Suppressor macrophage treated with lipopolysaccharide for 1 hour (primary cell): Measurements from ENCODE around the gene SLC25A2.

Experiments used
- DNase-seq, 3 donors: peaks; one replicate each; pipeline ENCODE4 v3.0.0-alpha.2; 2020 to 2022

Gene SLC25A2

GRCh38 chr5:141313711-141314110 is 9.9 kb upstream of the SLC25A2 start:
- DNase-seq: no peak

- no peak for DNase-seq
Measured at GRCh38 chr5:141306630-141307029, 2.8 kb upstream of the SLC25A2 start.

- no peak for DNase-seq
Measured at GRCh38 chr5:141298376-141298775, 5.5 kb downstream of the SLC25A2 start.

GRCh38 chr5:141272906-141273305 is 30.9 kb downstream of the SLC25A2 start:
- no peak for DNase-seq

GRCh38 chr5:141269195-141269594 is 34.7 kb downstream of the SLC25A2 start:
- no peak for DNase-seq

- DNase-seq: no peak
Measured at GRCh38 chr5:141261238-141261546, 42.7 kb downstream of the SLC25A2 start.

GRCh38 chr5:141260458-141261237 is 43.2 kb downstream of the SLC25A2 start:
- DNase-seq: peak in 2 of 3 donors; percentile 4 to 10

GRCh38 chr5:141258948-141259347 is 44.9 kb downstream of the SLC25A2 start:
- no peak for DNase-seq

- no peak for DNase-seq
Measured at GRCh38 chr5:141258464-141258863, 45.4 kb downstream of the SLC25A2 start.
